MM.1S (cell line): ENCODE results near the gene OR8B12.

Experiments used
- DNase-seq: peaks from one replicate; pipeline ENCODE4 v3.0.0-alpha.2; 2015
- H2AFZ ChIP-seq: fragments of 300-600 bp; sonication (generic); 2 replicates; pipeline ENCODE4 v1.6.0; 2016; ENCODE audit warnings: antibody characterized with exemption, low read length
- H3F3A ChIP-seq: fragments of 300-600 bp; sonication (generic); 2 replicates; pipeline ENCODE4 v1.6.1; 2016; ENCODE audit warnings: mild to moderate bottlenecking, antibody characterized with exemption, low read length, moderate library complexity, mixed read lengths; ENCODE audit not compliant: insufficient read depth
- H3K27ac ChIP-seq: fragments of 300-600 bp; sonication (generic); 2 replicates; pipeline ENCODE4 v1.5.1; 2016; ENCODE audit warnings: mild to moderate bottlenecking, low read length
- H3K27me3 ChIP-seq: fragments of 300-600 bp; sonication (generic); replicated peaks from 2 replicates; pipeline ENCODE4 v1.6.0; 2016; ENCODE audit warnings: low read length; ENCODE audit not compliant: insufficient read depth
- H3K36me3 ChIP-seq: fragments of 300-600 bp; sonication (generic); replicated peaks from 2 replicates; pipeline ENCODE4 v1.6.1; 2016; ENCODE audit warnings: mild to moderate bottlenecking, low read length, mixed read lengths; ENCODE audit not compliant: insufficient read depth
- H3K4me1 ChIP-seq: fragments of 300-600 bp; sonication (generic); 2 replicates; pipeline ENCODE4 v1.6.1; 2016; ENCODE audit warnings: low read length, mixed read lengths
- H3K4me2 ChIP-seq: fragments of 300-600 bp; sonication (generic); 2 replicates; pipeline ENCODE4 v1.6.0; 2016; ENCODE audit warnings: low read depth, low read length
- H3K4me3 ChIP-seq: fragments of 300-600 bp; sonication (generic); 2 replicates; pipeline ENCODE4 v1.5.1; 2016; ENCODE audit warnings: low read length, mixed read lengths
- H3K79me2 ChIP-seq: fragments of 300-600 bp; sonication (generic); 2 replicates; pipeline ENCODE4 v1.6.1; 2016; ENCODE audit warnings: mixed run types, low read length, mixed read lengths
- H3K9ac ChIP-seq: fragments of 300-600 bp; sonication (generic); 2 replicates; pipeline ENCODE4 v1.6.1; 2016; ENCODE audit warnings: low read length, mixed read lengths
- H3K9me2 ChIP-seq: fragments of 300-600 bp; sonication (generic); replicated peaks from 2 replicates; pipeline ENCODE4 v1.6.1; 2016; ENCODE audit warnings: mild to moderate bottlenecking, low read length, mixed read lengths; ENCODE audit not compliant: insufficient read depth
- H3K9me3 ChIP-seq: fragments of 300-600 bp; sonication (generic); replicated peaks from 2 replicates; pipeline ENCODE4 v1.6.1; 2016; ENCODE audit warnings: mild to moderate bottlenecking, low read length, mixed read lengths; ENCODE audit not compliant: insufficient read depth
- H4K20me1 ChIP-seq: fragments of 300-600 bp; sonication (generic); 2 replicates; pipeline ENCODE4 v1.6.1; 2016; ENCODE audit warnings: mild to moderate bottlenecking, low read length, moderate library complexity, mixed read lengths; ENCODE audit not compliant: insufficient read depth
- EZH2 ChIP-seq: fragments of 300-600 bp; sonication (generic); optimal IDR thresholded peaks from 2 replicates; pipeline ENCODE3; 2017; ENCODE audit warnings: low read depth, mild to moderate bottlenecking, antibody characterized with exemption, low read length, mixed read lengths
- EZH2phosphoT487 ChIP-seq: fragments of 300-600 bp; sonication (generic); IDR thresholded peaks from 2 replicates; pipeline ENCODE4 v1.6.1; 2018; ENCODE audit warnings: antibody characterized with exemption, low read length
- TF ChIP-seq, protein P1 (sequence below): fragments of 300-600 bp; sonication (generic); IDR thresholded peaks from 2 replicates; pipeline ENCODE4 v1.5.1; 2016; ENCODE audit warnings: antibody characterized with exemption, low read length, mixed read lengths

Gene OR8B12

DNA sequence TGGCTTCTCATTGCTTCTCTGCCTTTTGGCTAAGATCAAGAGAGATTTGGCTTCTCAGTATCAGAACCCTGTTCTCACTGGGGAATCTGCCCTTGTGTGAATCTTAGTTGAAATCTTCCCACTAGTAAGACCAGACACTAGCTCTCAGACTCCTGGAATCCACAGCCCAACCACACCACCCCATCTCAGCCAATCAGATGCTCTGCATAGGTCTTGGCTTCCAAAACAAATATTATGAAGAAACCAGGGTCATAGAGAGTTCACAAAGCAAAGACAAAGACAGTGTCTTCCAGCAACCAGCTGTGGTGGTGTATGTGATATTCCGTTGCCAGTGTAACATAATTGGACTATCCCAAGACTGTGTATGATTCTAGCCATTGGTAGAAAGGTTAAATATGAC, 5.4 kb downstream of the OR8B12 start:
- Histone ChIP-seq H3K4me2 (no peak overlapping the region), H4K20me1 (no peaks in the 10 kb centered on the region), H3K27ac (no peak overlapping the region), H3K27me3 (no peaks in the 10 kb centered on the region), H3K36me3 (no peaks in the 10 kb centered on the region), H3K9me2 (no peaks in the 10 kb centered on the region), H3F3A (no peaks in the 10 kb centered on the region), H3K9ac (no peak overlapping the region), H3K9me3 (no peaks in the 10 kb centered on the region), H2AFZ (no peak overlapping the region), H3K79me2 (no peaks in the 10 kb centered on the region), H3K4me3 (no peak overlapping the region), H3K4me1 (no peaks in the 10 kb centered on the region)
- no peak for DNase-seq
- TF ChIP-seq EZH2: no peak
- TF ChIP-seq EZH2phosphoT487: no peak
- TF ChIP-seq, protein P1, sequence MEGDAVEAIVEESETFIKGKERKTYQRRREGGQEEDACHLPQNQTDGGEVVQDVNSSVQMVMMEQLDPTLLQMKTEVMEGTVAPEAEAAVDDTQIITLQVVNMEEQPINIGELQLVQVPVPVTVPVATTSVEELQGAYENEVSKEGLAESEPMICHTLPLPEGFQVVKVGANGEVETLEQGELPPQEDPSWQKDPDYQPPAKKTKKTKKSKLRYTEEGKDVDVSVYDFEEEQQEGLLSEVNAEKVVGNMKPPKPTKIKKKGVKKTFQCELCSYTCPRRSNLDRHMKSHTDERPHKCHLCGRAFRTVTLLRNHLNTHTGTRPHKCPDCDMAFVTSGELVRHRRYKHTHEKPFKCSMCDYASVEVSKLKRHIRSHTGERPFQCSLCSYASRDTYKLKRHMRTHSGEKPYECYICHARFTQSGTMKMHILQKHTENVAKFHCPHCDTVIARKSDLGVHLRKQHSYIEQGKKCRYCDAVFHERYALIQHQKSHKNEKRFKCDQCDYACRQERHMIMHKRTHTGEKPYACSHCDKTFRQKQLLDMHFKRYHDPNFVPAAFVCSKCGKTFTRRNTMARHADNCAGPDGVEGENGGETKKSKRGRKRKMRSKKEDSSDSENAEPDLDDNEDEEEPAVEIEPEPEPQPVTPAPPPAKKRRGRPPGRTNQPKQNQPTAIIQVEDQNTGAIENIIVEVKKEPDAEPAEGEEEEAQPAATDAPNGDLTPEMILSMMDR: no peak

DNA sequence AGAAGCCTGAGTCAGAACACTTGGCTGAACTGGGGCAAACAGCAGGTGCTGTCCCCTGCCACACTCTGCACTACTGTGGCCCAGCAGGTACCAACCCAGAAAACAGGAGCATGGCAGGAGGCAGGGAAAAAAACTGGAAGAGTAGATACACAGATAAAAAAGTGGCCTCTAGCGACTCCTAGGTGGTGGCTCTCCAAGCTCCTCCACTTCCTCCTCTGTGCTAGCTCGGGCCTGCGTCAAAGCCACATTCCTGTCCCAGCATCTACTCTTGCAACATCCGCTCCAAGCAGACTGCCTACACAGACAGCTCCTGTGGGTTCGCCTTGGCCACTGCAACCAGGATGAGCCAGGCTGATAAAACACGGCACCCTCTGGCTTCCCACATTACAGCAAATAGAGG, 6.9 kb downstream of the OR8B12 start:
- no peaks in the 10 kb centered on the region for H3K4me1 ChIP-seq
- H3K79me2 ChIP-seq: no peaks in the 10 kb centered on the region
- H3F3A ChIP-seq: no peaks in the 10 kb centered on the region
- no peaks in the 10 kb centered on the region for H3K27me3 ChIP-seq
- H4K20me1 ChIP-seq: no peaks in the 10 kb centered on the region
- no peaks in the 10 kb centered on the region for H3K9me3 ChIP-seq
- TF ChIP-seq, protein P1: no peak
- TF ChIP-seq EZH2phosphoT487: no peak
- no peak for TF ChIP-seq EZH2
- H3K4me3 ChIP-seq: no peak overlapping the region
- H3K9ac ChIP-seq: no peak overlapping the region
- H3K27ac ChIP-seq: no peak overlapping the region
- H3K36me3 ChIP-seq: no peaks in the 10 kb centered on the region
- H3K4me2 ChIP-seq: no peak overlapping the region
- no peak overlapping the region for H2AFZ ChIP-seq
- H3K9me2 ChIP-seq: no peaks in the 10 kb centered on the region
- no peak for DNase-seq

DNA sequence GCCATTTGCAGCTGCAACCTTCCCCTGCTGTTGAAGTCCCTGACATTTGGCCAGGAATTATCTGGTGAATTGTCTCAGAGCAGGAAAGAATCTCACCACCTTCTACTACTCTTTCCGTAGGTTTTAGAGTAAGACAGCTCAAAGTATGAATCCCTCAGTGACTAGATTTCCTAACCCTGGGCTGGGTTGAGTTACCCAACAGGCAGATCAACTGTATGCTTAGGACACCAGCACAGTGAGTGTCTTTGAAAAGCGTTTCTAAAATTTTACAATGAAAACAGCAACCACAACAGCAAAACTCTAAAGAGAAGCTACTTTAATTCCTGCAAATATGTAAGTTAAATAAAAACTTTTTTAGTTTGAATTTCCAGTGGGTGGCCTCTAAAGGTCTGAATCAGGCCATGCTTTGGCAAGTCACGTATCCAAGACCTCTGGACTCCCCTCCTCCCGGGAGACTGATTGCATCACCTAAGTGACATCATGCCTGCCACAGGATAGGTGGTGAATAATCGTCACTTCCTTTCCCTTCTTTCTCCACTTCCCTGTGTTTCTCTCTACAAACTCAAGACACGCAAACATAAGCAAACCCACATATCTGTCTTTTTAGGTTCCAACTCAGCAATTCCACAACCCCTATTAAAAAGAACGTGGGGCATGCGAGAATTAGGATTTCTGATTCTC, 7.8 kb downstream of the OR8B12 start:
- Histone ChIP-seq H3F3A (no peaks in the 10 kb centered on the region), H3K9ac (no peak overlapping the region), H3K79me2 (no peaks in the 10 kb centered on the region), H3K9me3 (no peaks in the 10 kb centered on the region), H4K20me1 (no peaks in the 10 kb centered on the region), H3K9me2 (no peaks in the 10 kb centered on the region), H2AFZ (no peak overlapping the region), H3K36me3 (no peaks in the 10 kb centered on the region), H3K4me2 (no peak overlapping the region), H3K4me1 (no peaks in the 10 kb centered on the region), H3K27me3 (no peaks in the 10 kb centered on the region), H3K27ac (no peak overlapping the region), H3K4me3 (no peak overlapping the region)
- no peak for DNase-seq
- TF ChIP-seq, protein P1: no peak
- TF ChIP-seq EZH2: no peak
- TF ChIP-seq EZH2phosphoT487: no peak
